ENCODE results near the gene CLPSL2. TPM values are rescaled to one million over a fixed set of nuclear protein-coding genes. Genes with fewer than 3 reads are reported as not detected.

Gene CLPSL2
- total RNA-seq, 1 donor from 2014 or later: not detected

DNA sequence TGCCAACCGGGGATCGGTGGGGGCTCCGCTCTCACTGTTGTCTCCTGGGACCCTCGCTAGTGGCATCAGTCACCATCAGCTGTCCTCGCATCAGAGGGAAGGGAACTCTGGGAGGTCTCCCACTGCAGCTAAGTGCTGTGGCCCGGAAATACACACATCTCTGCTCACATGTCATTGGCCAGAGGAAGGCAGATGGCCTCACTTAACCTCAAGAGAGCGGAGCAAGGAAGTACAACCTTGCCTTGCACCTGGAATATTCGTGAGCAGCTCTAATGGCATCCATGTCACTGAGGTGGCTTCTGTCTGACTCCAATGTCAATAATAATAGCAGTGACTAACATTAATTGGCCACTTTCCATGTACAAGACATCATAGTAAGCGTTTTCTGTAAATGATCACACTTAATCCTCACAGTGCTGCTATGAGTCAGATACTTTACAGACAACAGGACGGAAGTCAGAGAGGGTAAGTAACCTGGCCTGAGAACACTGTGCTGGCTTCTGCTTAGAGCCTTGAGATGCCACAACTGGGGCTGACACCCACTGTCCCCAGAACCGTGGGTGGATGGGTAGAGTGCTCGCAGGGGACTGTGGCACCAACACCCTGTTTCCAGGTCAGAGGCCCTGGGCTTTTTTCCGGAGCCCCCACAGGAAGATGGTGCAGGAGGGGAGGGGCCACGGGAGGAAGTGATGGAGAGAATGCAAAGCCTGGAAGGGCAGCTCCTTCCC, 34.7 kb downstream of the CLPSL2 start:
- intact Hi-C loops (cut with DNase I): no loop called here
- no peak for DNase-seq (ENCODE audit: low spot score)

DNA sequence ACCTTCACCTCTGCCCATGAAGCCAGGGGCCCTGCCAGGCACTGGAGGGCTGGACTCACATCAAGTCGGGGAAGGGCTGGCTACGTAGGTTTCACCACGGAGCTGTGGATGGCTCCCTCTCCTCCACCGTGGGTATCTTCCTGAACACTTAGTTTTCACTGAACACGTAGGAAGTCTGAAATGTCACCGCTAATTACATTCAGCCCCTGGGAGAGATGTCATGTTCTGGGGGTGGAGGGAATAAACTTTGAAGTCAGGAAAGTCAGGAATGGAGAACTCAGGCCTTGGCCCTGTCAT, 35.2 kb downstream of the CLPSL2 start:
- intact Hi-C loops (cut with DNase I): no loop called here
- DNase-seq (ENCODE audit: low spot score): no peak

DNA sequence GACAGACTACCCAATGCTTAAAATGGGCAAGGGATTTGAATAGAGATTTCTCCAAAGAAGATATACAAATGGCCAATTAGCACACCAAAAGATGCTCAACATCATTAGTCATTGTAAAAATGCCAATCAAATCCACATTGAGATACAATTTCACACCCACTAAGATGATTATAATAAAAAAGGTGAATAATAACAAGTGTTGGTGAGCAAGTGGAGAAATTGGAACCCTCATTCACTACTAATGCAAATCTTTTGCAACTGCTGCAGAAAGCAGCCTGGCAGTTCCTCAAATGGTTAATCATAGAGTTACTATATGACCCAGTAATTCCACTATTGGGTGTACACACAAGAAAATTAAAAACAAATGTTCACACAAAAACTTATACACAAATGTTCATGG, 41.1 kb downstream of the CLPSL2 start:
- intact Hi-C loops (cut with DNase I): no loop called here
- no peak for DNase-seq (ENCODE audit: low spot score)

DNA sequence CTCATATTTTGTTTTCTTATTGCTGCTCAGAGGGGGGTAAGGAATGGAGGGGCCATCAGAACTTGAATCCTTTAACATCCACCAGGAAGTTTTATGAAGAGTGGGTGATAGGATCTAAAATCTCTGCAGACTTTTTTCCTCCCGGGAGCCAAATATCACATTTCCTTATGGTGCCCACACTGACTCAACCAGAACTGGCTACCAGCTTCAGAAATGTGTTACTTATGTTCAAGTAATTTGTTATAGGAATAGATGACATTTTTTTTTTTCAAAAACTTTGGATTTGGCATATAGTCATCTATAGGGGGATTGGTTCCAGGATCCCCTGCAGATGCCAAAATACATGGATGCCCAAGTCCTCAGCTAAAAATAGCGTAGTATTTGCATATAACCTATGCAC, 47.2 kb downstream of the CLPSL2 start:
- DNase-seq (ENCODE audit: low spot score): no peak
- intact Hi-C loops (cut with DNase I): no loop called here

DNA sequence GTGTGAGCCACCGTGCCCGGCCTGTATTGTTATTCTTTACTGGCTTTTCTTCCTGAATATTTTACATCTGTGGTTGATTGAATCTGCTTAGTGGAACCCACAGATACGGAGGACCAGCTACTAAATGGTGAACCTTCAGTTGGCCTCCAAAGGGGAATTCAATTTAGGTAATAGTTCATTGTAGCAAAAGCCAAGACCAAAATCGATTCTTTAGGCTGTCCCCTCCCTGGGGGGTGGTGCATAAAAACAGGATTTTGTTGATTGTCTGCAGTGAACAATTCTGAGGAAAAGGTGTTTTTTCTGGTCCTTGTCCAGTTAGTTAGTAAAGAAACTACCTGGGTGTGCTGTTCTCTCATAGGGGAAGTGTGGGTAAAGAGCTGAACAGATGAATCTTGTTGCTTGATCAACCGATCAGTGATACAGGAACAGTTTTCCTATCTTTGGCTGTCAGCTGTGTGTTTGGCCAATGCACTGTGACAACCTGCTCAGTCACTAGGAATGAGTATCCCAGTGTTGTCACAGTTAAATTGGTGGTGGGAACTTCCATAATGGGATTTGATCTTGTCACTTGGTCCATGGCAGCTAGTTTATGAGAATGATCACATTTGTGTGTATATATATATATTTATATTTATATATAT, 48.3 kb downstream of the CLPSL2 start:
- no peak for DNase-seq (ENCODE audit: low spot score)
- intact Hi-C loops (cut with DNase I): no loop called here

Other genes with a start within 250 kb of the CLPSL2 start
- gene FKBP5, start 87.7 kb upstream of the CLPSL2 start, total RNA-seq: 29.7 TPM
- 0.22 TPM for gene ARMC12, start 39.6 kb upstream of the CLPSL2 start, total RNA-seq
- not detected for gene CLPSL1, start 4.4 kb downstream of the CLPSL2 start, total RNA-seq
- not detected for gene CLPS, start 20.7 kb downstream of the CLPSL2 start, total RNA-seq
- gene LHFPL5, start 28.8 kb downstream of the CLPSL2 start, total RNA-seq: not detected
- 20.4 TPM for gene SRPK1, start 144.5 kb downstream of the CLPSL2 start, total RNA-seq
- 0.13 TPM for gene SLC26A8, start 248.0 kb downstream of the CLPSL2 start, total RNA-seq

All from cardiac septum (tissue), 1 donor.